HG03103 (cell line): ENCODE measurements around the gene PSMD2.
A peak's percentile ranks its signal among the peaks of the same experiment; 100 is the strongest.

ENCODE experiments used
- ATAC-seq: cut with Tn5 transposase; IDR thresholded peaks from one replicate; pipeline ENCODE4 v1.9.1; 2021; ENCODE audit warnings: low read depth; ENCODE audit not compliant: unreplicated experiment

Gene PSMD2

DNA sequence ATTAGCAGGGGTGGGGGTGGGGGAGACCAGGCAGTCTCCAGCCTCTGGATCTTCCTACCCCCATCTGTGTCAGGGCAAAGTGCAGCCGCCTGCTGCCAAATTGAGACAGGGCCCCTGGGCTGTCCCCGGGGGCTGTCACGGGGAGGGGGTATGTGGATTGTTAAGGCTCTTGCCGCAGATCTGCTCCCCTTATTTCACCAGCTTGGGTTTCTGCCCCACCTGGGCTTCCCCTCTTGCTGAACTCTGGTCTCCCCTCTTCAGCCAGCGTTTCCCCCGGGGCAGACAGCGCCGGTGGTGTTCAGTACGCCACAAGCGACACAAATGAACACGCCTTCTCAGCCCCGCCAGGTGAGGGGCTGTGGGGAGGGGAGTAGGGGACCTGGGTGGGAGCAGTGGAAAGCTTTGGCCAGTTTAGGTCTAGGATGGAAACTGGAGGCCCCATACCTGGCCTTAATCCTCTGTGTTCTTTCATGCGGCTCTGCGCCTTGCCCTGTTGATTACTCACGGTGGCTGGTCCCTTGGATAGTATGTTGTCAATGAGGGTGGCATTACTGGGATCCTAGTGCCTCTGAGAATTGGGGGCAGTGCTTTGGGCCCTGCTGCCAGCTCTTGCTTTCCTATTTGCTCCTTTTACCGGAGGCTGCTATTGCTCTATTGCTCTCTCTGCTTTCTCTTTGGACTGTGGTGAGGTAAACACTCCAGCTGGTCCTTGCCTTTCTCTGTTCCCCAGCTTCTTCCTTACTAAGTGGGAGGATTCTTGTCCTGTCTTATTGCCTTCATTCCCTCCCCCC lies 17.0 kb downstream of the PSMD2 start:
- ATAC-seq: no peak

DNA sequence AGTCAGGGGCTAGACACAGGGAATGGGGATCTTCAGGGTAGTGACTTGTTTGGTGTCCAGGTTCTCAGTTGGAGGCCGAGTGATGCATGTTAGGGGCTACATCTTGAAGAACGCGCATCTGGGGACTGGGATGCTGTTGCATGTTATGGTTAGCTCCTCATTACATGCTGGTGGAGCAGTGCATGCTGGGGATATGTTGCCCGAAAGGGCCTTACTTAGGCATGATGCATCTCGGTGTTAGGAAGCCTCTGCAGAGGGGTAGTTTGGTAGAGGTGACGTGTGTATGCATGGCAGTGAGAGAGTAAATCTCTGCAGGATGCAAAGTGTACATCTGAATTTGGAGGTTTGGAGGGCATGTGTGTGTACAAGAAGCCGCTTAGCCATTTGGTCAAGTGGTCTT lies 17.8 kb downstream of the PSMD2 start:
- no peak for ATAC-seq

DNA sequence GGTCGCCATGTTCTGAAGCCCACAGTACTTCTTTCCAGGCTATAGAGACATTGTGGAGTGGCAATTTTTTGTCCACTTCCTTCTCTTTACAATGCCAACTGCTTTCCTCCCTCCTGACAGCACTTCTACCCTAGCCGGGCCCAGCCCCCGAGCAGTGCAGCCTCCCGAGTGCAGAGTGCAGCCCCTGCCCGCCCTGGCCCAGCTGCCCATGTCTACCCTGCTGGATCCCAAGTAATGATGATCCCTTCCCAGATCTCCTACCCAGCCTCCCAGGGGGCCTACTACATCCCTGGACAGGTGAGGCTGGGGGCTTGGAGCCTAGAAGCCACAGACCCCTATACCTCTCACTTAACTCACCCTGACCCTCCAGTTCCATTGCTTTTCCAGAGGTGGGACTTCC lies 18.2 kb downstream of the PSMD2 start:
- ATAC-seq: no peak

DNA sequence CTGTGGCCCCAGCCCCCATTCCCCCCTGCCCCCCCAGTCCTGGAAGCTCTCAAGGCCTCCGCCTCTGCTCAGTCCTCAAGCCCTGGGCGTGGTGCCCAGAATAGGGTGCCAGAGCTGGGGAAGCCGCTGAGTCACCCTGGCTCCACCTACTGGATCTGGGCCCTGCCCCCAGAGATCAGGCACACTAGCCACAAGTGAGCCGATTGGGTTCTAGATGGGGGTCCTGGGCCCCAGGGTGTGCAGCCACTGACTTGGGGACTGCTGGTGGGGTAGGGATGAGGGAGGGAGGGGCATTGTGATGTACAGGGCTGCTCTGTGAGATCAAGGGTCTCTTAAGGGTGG lies 21.0 kb downstream of the PSMD2 start:
- ATAC-seq: no peak

DNA sequence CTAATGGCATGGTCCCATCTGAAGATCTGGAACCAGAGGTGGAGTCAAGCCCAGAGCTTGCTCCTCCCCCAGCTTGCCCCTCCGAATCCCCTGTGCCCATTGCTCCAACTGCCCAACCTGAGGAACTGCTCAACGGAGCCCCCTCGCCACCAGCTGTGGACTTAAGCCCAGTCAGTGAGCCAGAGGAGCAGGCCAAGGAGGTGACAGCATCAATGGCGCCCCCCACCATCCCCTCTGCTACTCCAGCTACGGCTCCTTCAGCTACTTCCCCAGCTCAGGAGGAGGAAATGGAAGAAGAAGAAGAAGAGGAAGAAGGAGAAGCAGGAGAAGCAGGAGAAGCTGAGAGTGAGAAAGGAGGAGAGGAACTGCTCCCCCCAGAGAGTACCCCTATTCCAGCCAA lies 22.6 kb downstream of the PSMD2 start:
- ATAC-seq: no peak

DNA sequence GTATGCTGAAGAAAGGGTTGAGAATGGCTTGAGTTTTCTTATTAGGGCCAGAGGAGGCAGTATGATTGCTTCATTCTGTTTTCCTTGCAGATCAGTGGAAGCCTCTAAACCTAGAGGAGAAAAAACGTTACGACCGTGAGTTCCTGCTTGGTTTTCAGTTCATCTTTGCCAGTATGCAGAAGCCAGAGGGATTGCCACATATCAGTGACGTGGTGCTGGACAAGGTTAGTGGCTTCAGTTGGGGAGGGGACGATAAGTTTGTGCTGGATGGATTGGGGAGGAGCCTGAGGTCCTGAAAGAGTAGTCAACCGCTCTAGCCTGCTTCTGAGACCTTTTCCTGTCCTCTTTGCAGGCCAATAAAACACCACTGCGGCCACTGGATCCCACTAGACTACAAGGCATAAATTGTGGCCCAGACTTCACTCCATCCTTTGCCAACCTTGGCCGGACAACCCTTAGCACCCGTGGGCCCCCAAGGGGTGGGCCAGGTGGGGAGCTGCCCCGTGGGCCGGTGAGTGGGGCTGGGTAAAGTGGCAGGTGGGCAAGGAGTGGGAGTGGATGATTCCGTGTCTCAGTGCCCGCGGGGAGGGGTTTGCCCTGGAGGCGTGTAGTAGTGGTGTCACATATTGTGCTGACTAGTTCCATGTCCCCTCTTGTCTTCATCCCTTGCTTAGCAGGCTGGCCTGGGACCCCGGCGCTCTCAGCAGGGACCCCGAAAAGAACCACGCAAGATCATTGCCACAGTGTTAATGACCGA lies 23.9 kb downstream of the PSMD2 start:
- no peak for ATAC-seq

DNA sequence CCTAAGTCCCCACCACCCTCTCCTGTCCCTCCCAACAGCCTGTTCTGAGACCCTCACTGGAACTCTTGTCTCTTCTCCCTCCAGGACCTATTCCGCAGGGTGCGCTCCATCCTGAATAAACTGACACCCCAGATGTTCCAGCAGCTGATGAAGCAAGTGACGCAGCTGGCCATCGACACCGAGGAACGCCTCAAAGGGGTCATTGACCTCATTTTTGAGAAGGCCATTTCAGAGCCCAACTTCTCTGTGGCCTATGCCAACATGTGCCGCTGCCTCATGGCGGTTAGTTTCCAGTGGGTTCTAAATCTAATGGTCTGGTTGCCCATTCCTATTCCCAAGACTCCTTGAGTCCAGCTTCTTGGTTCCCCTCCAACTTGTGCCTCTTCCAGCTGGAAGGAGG lies 24.7 kb downstream of the PSMD2 start:
- ATAC-seq: no peak

DNA sequence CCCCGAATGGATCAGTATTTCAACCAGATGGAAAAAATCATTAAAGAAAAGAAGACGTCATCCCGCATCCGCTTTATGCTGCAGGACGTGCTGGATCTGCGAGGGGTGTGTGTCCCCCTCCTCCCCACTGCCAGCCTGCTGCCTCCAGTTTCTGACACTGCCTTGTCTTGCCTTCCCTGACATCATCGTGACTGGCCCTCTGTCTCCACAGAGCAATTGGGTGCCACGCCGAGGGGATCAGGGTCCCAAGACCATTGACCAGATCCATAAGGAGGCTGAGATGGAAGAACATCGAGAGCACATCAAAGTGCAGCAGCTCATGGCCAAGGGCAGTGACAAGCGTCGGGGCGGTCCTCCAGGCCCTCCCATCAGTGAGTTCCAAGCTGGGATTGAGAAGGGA lies 26.2 kb downstream of the PSMD2 start:
- ATAC-seq: no peak

DNA sequence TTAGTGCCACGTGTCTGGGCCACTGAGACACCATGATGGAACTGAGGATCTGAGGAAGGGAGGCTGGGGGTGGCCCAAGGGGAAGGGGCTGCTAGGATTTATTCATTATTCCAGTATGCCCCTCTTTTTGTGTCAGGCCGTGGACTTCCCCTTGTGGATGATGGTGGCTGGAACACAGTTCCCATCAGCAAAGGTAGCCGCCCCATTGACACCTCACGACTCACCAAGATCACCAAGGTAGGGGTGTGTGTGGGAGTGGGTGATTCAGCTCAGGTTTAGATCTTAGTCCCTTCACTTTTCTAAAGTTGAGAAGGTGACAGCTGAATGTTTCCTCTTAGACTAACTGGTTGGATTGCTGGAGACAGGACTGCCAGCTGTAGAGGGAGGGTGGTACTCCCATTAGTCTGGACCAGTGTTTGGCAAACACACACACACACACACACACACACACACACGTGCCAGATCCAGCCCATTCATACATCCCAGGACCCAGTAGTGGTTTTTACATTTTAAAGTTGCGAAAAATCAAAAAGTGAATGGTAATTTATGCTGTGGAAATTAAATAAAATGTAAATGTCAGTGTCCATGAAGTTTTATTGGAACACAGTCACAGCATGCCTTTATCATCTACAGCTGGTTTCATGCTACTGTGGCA lies 26.8 kb downstream of the PSMD2 start:
- no peak for ATAC-seq

DNA sequence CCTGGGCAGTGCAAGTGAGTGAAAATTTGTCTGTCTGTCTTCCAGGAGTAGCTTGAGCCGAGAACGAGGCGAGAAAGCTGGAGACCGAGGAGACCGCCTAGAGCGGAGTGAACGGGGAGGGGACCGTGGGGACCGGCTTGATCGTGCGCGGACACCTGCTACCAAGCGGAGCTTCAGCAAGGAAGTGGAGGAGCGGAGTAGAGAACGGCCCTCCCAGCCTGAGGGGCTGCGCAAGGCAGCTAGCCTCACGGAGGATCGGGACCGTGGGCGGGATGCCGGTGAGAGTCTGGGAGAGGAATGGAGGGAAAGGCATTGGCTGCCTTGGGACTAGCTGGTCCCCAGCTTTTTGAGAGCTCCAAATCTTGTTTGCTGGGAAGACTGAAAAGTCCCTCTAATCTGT lies 28.1 kb downstream of the PSMD2 start:
- ATAC-seq: no peak

DNA sequence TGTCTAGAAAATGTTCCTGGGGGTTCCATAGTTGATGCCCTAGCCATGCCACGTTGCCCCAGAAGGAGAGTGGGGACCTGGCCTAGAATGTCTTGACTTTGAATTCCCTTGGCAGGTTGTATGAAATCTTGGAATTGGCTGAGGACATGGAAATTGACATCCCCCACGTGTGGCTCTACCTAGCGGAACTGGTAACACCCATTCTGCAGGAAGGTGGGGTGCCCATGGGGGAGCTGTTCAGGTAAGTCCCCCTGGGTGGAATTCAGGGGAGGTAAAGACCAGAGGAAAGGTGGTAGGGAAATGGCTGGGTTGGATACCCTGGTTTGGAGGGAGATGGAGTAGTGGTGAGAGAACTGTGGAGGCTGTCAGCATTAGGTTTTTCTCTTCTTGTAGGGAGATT lies 29.5 kb downstream of the PSMD2 start:
- ATAC-seq: no peak

DNA sequence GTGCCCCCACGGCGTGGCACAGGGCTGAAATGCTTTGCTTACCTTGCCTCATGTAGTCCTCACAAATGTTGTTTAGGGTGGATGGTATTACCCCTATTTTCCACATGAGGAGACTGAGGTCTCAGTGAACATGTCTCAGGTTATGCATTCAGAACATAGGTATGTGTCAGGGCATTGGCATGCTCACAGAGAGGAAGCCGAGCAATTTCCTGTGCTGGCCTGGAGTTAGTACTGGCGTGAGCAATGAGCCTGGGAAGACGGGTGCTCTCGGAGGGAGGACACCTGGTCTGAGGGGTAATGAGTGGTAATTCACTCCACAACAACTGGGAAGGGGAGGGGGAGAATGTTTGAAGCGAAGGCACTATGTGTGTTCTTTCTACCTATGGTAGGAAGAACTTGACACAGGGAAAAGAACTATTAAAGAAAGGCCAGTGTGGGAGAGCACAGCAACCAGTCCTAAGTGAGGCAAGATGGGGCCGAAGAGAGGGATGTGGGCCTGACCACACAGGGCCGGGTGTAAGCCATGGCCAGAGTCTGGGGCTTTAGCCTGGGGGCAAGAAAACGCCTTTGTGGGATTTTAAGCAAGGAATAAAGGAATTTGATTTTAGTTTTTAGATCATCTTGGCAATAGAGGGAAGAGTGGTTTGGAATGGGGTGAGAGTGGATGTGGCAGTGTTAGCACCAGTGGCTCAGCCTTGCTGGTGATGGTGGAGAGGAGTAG lies 33.5 kb downstream of the PSMD2 start:
- ATAC-seq: no peak

DNA sequence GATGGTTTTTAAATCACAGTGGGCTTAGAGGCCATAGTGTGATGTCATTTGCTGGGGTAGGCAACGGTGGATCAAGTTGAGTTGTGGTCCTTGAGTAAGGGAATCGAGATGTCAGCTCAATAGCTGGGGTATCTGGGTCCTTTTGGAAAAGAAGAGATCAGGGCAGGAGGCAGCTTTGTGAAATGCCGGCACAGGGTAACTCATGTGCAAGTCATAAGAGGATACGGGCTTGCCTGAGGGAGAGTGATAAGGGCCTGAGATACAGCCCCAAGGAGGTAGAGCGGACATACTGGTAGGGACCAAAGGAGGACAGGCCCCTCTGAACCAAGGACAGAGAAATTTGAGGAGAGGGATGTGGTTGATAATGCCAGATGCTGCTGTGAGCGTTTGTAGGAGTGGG lies 34.1 kb downstream of the PSMD2 start:
- no peak for ATAC-seq

DNA sequence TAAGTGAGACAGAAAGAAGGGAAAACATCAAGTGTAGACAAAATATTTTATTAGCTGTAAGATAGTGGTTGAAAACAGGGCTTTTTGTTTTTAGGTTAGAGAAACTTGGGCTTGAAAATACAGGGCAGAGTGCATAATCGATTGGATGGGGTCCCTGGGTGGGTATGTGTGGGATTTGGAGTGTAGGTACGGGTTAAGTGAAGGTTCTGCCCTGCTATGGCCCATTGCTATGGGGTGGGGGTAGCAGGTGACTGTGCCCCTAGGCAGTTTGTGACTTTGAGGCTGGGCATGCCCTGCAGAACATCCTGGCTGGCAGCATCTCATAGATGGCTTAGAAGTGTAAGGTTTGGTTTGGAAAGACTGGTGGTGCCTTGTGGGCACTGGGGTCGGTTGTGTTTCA lies 34.7 kb downstream of the PSMD2 start:
- no peak for ATAC-seq

DNA sequence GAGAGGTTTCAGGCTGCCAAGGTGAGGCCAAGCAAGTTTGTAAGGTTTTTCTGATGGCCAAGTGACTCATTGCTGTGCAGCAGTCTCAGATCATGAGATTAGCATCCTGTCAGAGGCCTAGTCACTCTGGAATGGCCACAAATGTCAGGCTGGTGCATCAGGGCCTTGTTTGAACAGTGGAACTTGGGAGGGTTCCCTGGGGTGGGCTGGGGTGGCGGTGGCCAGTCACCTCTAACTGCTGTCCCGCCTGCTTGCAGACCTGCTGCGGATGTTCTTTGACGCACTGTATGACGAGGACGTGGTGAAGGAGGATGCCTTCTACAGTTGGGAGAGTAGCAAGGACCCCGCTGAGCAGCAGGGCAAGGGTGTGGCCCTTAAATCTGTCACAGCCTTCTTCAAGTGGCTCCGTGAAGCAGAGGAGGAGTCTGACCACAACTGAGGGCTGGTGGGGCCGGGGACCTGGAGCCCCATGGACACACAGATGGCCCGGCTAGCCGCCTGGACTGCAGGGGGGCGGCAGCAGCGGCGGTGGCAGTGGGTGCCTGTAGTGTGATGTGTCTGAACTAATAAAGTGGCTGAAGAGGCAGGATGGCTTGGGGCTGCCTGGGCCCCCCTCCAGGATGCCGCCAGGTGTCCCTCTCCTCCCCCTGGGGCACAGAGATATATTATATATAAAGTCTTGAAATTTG lies 35.6 kb downstream of the PSMD2 start:
- ATAC-seq: no peak

DNA sequence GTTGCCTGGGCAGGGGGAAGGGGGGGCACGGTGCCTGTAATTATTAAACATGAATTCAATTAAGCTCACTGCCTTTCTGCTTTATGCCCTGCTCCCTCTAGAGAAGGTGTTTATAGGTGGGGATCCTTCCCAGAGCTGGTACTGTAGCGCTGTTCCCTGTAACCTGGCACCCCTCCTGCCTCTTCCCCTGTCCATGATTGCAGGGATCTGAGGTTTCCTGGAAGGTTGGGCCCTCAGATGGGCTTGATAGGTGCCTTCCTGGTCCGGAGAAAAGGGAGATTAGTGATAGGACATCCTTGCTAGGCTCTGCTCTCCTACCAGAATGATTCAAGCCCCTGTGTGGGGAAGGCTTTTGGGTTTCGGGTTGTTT lies 36.2 kb downstream of the PSMD2 start:
- ATAC-seq: no peak

DNA sequence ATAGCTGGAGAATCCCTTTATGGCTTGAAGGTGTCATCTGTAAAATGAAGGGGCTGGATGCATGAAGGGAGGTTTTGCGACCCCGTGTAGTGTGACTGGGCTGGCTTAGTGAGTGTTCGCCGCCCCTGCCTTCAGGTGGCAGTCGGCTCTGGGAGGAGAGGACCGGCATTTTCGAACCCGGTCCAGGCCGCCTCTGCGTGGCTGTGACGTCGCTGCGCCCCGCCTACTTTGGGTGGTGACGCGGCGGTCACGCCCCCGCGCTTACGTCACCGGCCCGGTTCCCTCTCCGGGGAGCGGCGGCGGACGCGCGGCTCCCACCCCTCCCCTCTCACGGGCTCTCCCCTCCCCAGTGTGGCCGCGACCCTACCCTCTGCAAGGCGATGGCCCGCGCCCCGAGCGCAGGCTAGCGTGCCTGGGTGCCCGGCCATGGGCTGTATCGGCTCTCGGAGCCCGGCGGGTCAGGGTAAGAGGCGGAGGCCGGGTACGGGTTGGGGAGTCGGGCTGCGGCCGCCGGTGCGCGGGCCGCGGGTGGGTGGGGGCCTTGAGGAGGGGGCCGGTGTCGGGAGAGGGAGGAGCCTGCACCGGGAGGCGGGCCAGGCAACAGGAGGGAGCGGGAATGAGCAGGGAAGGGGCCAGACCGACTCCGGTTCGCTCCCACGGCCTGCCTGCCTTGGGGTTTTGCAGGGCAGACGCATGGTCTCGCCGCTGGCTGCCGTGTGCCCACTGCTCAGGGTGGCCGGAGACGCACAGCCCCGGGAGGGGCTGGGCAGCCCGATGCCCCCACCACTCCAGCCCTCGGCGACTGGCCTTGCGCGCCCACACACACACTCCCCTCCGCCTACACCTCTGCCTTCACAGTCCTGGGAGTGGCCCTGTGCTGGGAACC lies 36.9 kb downstream of the PSMD2 start:
- peak; percentile 66 for ATAC-seq

DNA sequence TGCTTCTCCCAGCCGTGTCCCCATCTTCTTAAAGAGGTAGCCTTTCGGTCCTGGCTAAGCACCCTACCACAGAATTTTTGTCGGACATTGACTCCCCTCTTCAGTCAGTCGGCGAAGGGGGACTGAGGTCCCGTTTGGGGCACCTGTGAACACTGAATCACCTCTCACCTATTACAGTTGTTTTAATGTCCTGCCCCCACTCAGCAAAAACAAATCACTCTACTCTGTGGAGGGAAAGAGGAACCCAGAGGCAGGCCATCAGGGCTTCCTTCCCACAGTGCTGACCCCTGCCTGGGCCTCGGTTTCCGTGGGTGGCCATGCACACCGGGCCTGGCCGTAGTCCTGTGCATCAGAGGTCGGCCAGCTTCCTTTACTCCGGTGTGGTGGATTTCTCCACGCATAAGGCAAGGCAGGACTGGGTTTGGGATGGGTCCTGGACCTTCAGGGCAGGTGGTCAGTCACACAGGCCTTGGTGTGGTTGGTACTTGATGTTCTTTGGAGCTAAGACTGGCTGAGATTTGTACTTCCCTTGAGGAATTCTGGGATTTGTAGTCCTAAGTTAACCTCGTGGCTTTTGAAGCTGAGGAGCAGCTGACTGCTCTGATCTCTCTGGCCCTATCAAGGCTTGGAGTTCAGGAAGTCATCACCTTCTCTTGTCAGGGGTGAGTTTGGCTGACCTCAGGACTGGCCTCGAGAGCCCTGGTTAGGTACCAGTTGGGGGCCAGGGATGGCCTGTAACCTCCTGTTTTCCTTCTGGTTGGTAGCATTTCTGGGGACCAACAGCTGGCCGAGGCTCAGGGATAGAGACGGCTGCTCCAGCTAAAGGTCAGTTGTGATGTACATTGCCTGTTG lies 37.7 kb downstream of the PSMD2 start:
- no peak for ATAC-seq

DNA sequence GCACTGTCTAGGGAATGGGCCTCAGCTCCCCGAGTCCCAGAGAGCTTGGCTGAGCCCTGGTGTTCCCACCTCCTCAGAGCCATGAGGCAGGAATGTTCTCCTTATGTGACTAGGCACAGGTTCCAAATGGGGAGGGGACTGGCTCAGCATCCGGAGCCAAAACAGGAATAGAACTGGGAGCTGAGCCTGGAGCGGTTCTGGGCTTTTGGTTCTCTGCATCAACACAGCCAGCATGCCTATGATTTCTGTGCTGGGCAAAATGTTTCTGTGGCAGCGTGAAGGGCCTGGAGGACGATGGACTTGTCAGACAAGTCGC lies 38.3 kb downstream of the PSMD2 start, which contains the start of gene FAM131A:
FAM131A (plus strand) TSS at position 202 of the 316 bp plus-strand sequence; CDS start at position 233, 31 bp downstream.
- no peak for ATAC-seq
